K562 (cell line): Measurements from ENCODE around the gene COL4A4. TPM values are rescaled to one million over a fixed set of nuclear protein-coding genes. Genes with fewer than 3 reads are reported as not detected.

Experiments
- ATAC-seq: fragments of 200-7000 bp; cut with Tn5 transposase; 3 replicates; pipeline ENCODE4 v1.9.1; 2020; ENCODE audit warnings: moderate library complexity
- BruUV-seq: library from RNA; stranded (reverse); fragments of 400-500 nt; replicated peaks from 2 replicates; lab custom pipeline; 2021; lab: Mats Ljungman, UMichigan
- CTCF ChIA-PET: fragments of 300-600 bp; formaldehyde crosslinking; extraction: SDS; loops from one replicate; lab custom pipeline; 2021; ENCODE audit warnings: low intra/inter-chr PET ratio; lab: Yijun Ruan, JAX
- POLR2A ChIA-PET: fragments of 300-600, 350-650 bp; sonication (Branson Sonifier 250); formaldehyde crosslinking; extraction: SDS; loops from one replicate; lab custom pipeline; 2021; ENCODE audit warnings: antibody characterized with exemption, inconsistent platforms; lab: Yijun Ruan, JAX
- DNase-seq, 4 experiments: peaks; one replicate each; pipeline versions ENCODE4 v3.0.0 to v3.0.0-alpha.2; 2011 to 2018; ENCODE audit warnings: low spot score in 3 of 4, mixed read lengths in 3 of 4; ENCODE audit errors: extremely low read depth in 1 of 4
- FAIRE-seq: peaks from 2 replicates; lab custom pipeline; 2011; peaks lifted over from hg19 to GRCh38; lab: Jason Lieb, UNC
- H2AFZ ChIP-seq: 2 replicates; pipeline ENCODE4 v1.6.0; 2011; ENCODE audit warnings: low read depth, low read length, control low read depth, inconsistent platforms
- H3K27ac ChIP-seq: fragments of 200-600 bp; 3 replicates; pipeline ENCODE4 v1.8.0; 2011; ENCODE audit warnings: low read depth, mild to moderate bottlenecking, control low read depth, inconsistent platforms, low read length, moderate library complexity, mixed read lengths; ENCODE audit errors: extremely low read depth
- H3K27me3 ChIP-seq, 2 experiments: fragments of 300-600 bp in 1 of 2; 2 replicates in 1 of 2; 3 replicates in 1 of 2; pipeline versions ENCODE4 v1.6.0 to v1.8.0; 2011; ENCODE audit warnings: inconsistent platforms in 2 of 2, low read length in 2 of 2, mild to moderate bottlenecking in 1 of 2, mixed read lengths in 1 of 2, moderate library complexity in 1 of 2; ENCODE audit not compliant: control insufficient read depth in 2 of 2, insufficient read depth in 2 of 2
- H3K36me3 ChIP-seq: fragments of 300-600 bp; 3 replicates; pipeline ENCODE4 v1.8.0; 2011; ENCODE audit warnings: mild to moderate bottlenecking, low read length, inconsistent platforms; ENCODE audit not compliant: control insufficient read depth, insufficient read depth
- H3K4me1 ChIP-seq, 2 experiments: fragments of 200-600 bp in 1 of 2; replicated peaks in 1 of 2; 2 replicates in 1 of 2; 3 replicates in 1 of 2; pipeline versions ENCODE4 v1.5.1 to v1.8.0; 2011; ENCODE audit warnings: inconsistent platforms in 2 of 2, low read length in 2 of 2, mild to moderate bottlenecking in 1 of 2, mixed read lengths in 1 of 2, moderate library complexity in 1 of 2; ENCODE audit not compliant: control insufficient read depth in 2 of 2, insufficient read depth in 2 of 2
- H3K4me2 ChIP-seq: 2 replicates; pipeline ENCODE4 v1.6.1; 2011; ENCODE audit warnings: low read length, control low read depth, inconsistent platforms, mixed read lengths; ENCODE audit not compliant: insufficient read depth
- H3K4me3 ChIP-seq: fragments of 200-600 bp; sonication (generic), shearing (Covaris generic); 2 replicates; pipeline ENCODE4 v1.5.1; 2016; ENCODE audit warnings: control low read depth, inconsistent platforms
- H3K79me2 ChIP-seq: fragments of 200-600 bp; 3 replicates; pipeline ENCODE4 v1.8.0; 2011; ENCODE audit warnings: low read length, inconsistent platforms; ENCODE audit not compliant: control insufficient read depth, insufficient read depth
- H3K9ac ChIP-seq, 2 experiments: 2 replicates each; pipeline versions ENCODE4 v1.6.0 to v1.6.1; 2011; ENCODE audit warnings: low read depth in 2 of 2, low read length in 2 of 2, control low read depth in 1 of 2, inconsistent platforms in 1 of 2, mild to moderate bottlenecking in 1 of 2, mixed read lengths in 1 of 2; ENCODE audit not compliant: insufficient read depth in 1 of 2
- H3K9me1 ChIP-seq: one replicate; pipeline ENCODE4 v1.6.0; 2011; ENCODE audit warnings: inconsistent platforms, mild to moderate bottlenecking, low read length, moderate library complexity; ENCODE audit not compliant: control insufficient read depth, insufficient read depth
- H3K9me3 ChIP-seq: replicated peaks from 2 replicates; pipeline ENCODE4 v1.5.1; 2011; ENCODE audit warnings: low read depth, low read length, inconsistent platforms; ENCODE audit not compliant: control insufficient read depth, insufficient read depth
- H4K20me1 ChIP-seq: replicated peaks from 2 replicates; pipeline ENCODE4 v1.6.1; 2011; ENCODE audit warnings: low read length, inconsistent platforms, mixed read lengths; ENCODE audit not compliant: control insufficient read depth, insufficient read depth
- HSF4 ChIP-seq: fragments of 250-450 bp; sonication (Bioruptor Pico); IDR thresholded peaks from 2 replicates; pipeline ENCODE4 v2.1.2; 2022; ENCODE audit warnings: mild to moderate bottlenecking, moderate library complexity, borderline replicate concordance
- MCM3 ChIP-seq: fragments of 450-650 bp; IDR thresholded peaks from 2 replicates; pipeline ENCODE4 v1.6.1; 2016
- SMAD3 ChIP-seq: fragments of 450-650 bp; formaldehyde crosslinking; conservative IDR thresholded peaks from 2 replicates; pipeline ENCODE4 v1.4.0; 2020; ENCODE audit warnings: mild to moderate bottlenecking
- SP2 ChIP-seq: IDR thresholded peaks from 2 replicates; pipeline ENCODE4 v1.6.1; 2011; ENCODE audit warnings: mild to moderate bottlenecking, low read depth, low read length, moderate library complexity; ENCODE audit not compliant: poor library complexity, severe bottlenecking; ENCODE audit errors: extremely low read depth
- ZBTB1 ChIP-seq: sonication (generic); formaldehyde crosslinking; IDR thresholded peaks from 2 replicates; pipeline ENCODE4 v1.8.1; 2023; ENCODE audit warnings: missing genetic modification reagents, low read depth, mild to moderate bottlenecking, borderline replicate concordance
- ZBTB2 ChIP-seq: fragments of 450-650 bp; IDR thresholded peaks from 2 replicates; pipeline ENCODE4 v1.6.1; 2016; ENCODE audit warnings: antibody characterized with exemption
- ZNF778 ChIP-seq: fragments of 450-650 bp; formaldehyde crosslinking; IDR thresholded peaks from 2 replicates; pipeline ENCODE4 v1.4.0; 2020; ENCODE audit warnings: mild to moderate bottlenecking, moderate library complexity
- WGBS: fragments of 100-300 bp; shearing (Covaris generic); methylation state at CpG from one replicate; pipeline ENCODE4 v1.1.6; 2016; ENCODE audit warnings: low coverage, mixed read lengths; ENCODE audit not compliant: insufficient coverage; ENCODE audit errors: missing lambda C conversion rate; 5-methylcytosine and 5-hydroxymethylcytosine counted together
- in situ Hi-C: fragments of 300-500 bp; cut with MboI; formaldehyde crosslinking; loops from 4 replicates; pipeline ENCODE4 v1.15.0; 2018; ENCODE audit warnings: inconsistent platforms, mixed read lengths
- intact Hi-C: fragments of 100-400 bp; cut with micrococcal nuclease; formaldehyde crosslinking; loops from 2 replicates; pipeline ENCODE4 v1.14.2; 2022
- polyA plus RNA-seq, 8 experiments: library from polyadenylated mRNA; depleted of rRNA in 4 of 8; stranded (reverse) in 5 of 8; unstranded in 3 of 8; fragments of >200 nt; fragmentation: Nextera tagmentation in 2 of 8; fragmentation: Illumina TruSeq in 1 of 8; extraction: Ambion mirVana in 2 of 8; extraction: Trizol in 1 of 8; gene quantifications; 2 replicates each; pipeline versions ENCODE4 v1.2.1 to v1.2.3, GENCODE V29; 2011 to 2014; ENCODE audit warnings: inconsistent platforms in 1 of 8, missing spikeins in 1 of 8
- total RNA-seq, 7 experiments: library from RNA; depleted of rRNA in 6 of 7; stranded (reverse); fragments of >200 nt in 6 of 7; fragmentation: Illumina TruSeq in 2 of 7; extraction: Trizol in 2 of 7; gene quantifications; 2 replicates each; pipeline versions ENCODE4 v1.2.1 to v1.2.3, GENCODE V29; 2011 to 2021; ENCODE audit warnings: low replicate concordance in 1 of 7
- TF ChIP-seq, protein P1 (sequence below): fragments of 250-450 bp; sonication (Bioruptor Pico); IDR thresholded peaks from 2 replicates; pipeline ENCODE4 v1.8.0; 2022; ENCODE audit warnings: moderate library complexity, mild to moderate bottlenecking, inconsistent platforms
- TF ChIP-seq, protein P2 (sequence below): fragments of 250-450 bp; sonication (Bioruptor Pico); IDR thresholded peaks from 2 replicates; pipeline ENCODE4 v1.5.0; 2020; ENCODE audit warnings: mild to moderate bottlenecking, borderline replicate concordance

Gene COL4A4
- total and polyA plus RNA-seq, 9 of the 15 experiments (the other 6 are each of a cell fraction or from before 2014, with no cell fraction given) = under 0.01 to 0.01 TPM; not detected in 7

GRCh38 chr2:227097495-227098161 lies 66.4 kb downstream of the COL4A4 start:
- no peaks in the 10 kb centered on the region for H3K27me3 ChIP-seq
- H3K9ac ChIP-seq = no peak overlapping the region
- POLR2A ChIA-PET = no interaction called here
- H3K4me3 ChIP-seq = no peak overlapping the region
- intact Hi-C loops = no loop called here
- H3K27ac ChIP-seq = no peak overlapping the region
- CTCF ChIA-PET = no interaction called here
- WGBS = 0% methylated on average over 5 of the region's 5 CpGs
- H4K20me1 ChIP-seq = no peaks in the 10 kb centered on the region
- H3K9me1 ChIP-seq = no peaks in the 10 kb centered on the region
- BruUV-seq = no TSS peak
- no peak overlapping the region for H3K4me2 ChIP-seq
- no peak for TF ChIP-seq ZBTB1
- in situ Hi-C loops = loop anchor here (5.0 kb wide), 1 partner anchor 1430 kb away; no protein-coding TSS in a partner anchor
- H2AFZ ChIP-seq = no peak overlapping the region
- no peaks in the 10 kb centered on the region for H3K4me1 ChIP-seq
- no peaks in the 10 kb centered on the region for H3K9me3 ChIP-seq
- no peak for DNase-seq
- no peaks in the 10 kb centered on the region for H3K79me2 ChIP-seq
- no peak for ATAC-seq
- no peaks in the 10 kb centered on the region for H3K36me3 ChIP-seq
- FAIRE-seq = no peak

DNA sequence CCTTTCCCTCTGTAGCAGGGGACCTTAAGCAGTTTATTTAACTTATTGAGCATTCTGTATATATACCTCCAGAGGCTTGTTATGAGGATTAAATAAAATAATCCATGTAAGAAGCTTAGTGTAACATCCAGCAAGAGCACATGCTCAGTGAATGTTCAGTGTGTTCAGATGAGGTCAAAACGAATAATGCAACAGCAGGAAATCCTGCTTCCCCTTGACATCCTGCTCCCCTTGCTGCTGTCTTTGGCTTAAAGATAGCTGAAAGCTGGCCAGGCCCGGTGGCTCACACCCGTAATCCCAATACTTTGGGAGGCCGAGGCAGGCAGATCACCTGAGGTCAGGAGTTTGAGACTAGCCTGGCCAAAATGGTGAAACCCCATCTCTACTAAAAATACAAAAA lies 68.7 kb downstream of the COL4A4 start:
- WGBS = 0% methylated on average over 3 of the region's 4 CpGs
- no peak overlapping the region for H2AFZ ChIP-seq
- no peaks in the 10 kb centered on the region for H3K27me3 ChIP-seq
- no peak overlapping the region for H3K4me2 ChIP-seq
- no peak overlapping the region for H3K9ac ChIP-seq
- intact Hi-C loops = no loop called here
- POLR2A ChIA-PET = no interaction called here
- FAIRE-seq (no peak), DNase-seq (no peak), ATAC-seq (no peak)
- H3K36me3 ChIP-seq = no peaks in the 10 kb centered on the region
- no peaks in the 10 kb centered on the region for H3K9me3 ChIP-seq
- in situ Hi-C loops = loop anchor here (5.0 kb wide), 1 partner anchor 1428 kb away; no protein-coding TSS in a partner anchor
- no peaks in the 10 kb centered on the region for H3K9me1 ChIP-seq
- no TSS peak for BruUV-seq
- H3K4me3 ChIP-seq = no peak overlapping the region
- no peaks in the 10 kb centered on the region for H4K20me1 ChIP-seq
- H3K4me1 ChIP-seq = no peaks in the 10 kb centered on the region
- CTCF ChIA-PET = no interaction called here
- H3K79me2 ChIP-seq = no peaks in the 10 kb centered on the region
- H3K27ac ChIP-seq = no peak overlapping the region
- TF ChIP-seq MCM3 = no peak
- TF ChIP-seq HSF4 (CRISPR knock-in tag) = no peak
- TF ChIP-seq SMAD3 (CRISPR knock-in tag) = no peak
- TF ChIP-seq, protein P1, sequence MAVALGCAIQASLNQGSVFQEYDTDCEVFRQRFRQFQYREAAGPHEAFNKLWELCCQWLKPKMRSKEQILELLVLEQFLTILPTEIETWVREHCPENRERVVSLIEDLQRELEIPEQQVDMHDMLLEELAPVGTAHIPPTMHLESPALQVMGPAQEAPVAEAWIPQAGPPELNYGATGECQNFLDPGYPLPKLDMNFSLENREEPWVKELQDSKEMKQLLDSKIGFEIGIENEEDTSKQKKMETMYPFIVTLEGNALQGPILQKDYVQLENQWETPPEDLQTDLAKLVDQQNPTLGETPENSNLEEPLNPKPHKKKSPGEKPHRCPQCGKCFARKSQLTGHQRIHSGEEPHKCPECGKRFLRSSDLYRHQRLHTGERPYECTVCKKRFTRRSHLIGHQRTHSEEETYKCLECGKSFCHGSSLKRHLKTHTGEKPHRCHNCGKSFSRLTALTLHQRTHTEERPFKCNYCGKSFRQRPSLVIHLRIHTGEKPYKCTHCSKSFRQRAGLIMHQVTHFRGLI (CRISPR knock-in tag) = no peak
- no peak for TF ChIP-seq ZBTB2
- no peak for TF ChIP-seq ZNF778
- TF ChIP-seq SP2 = no peak
- TF ChIP-seq, protein P2, sequence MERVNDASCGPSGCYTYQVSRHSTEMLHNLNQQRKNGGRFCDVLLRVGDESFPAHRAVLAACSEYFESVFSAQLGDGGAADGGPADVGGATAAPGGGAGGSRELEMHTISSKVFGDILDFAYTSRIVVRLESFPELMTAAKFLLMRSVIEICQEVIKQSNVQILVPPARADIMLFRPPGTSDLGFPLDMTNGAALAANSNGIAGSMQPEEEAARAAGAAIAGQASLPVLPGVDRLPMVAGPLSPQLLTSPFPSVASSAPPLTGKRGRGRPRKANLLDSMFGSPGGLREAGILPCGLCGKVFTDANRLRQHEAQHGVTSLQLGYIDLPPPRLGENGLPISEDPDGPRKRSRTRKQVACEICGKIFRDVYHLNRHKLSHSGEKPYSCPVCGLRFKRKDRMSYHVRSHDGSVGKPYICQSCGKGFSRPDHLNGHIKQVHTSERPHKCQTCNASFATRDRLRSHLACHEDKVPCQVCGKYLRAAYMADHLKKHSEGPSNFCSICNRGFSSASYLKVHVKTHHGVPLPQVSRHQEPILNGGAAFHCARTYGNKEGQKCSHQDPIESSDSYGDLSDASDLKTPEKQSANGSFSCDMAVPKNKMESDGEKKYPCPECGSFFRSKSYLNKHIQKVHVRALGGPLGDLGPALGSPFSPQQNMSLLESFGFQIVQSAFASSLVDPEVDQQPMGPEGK (CRISPR knock-in tag) = no peak
